GF-D8 (cell line): ENCODE results near the gene CALN1.
"Not testable (repeated sequence)": the region's sequence is repeated elsewhere in the genome, so short reads cannot be mapped to it uniquely, and the experiment has no call there.

ENCODE experiments used
- DNase-seq: peaks from one replicate; lab custom pipeline; 2025; lab: John Stamatoyannopoulos, UW

The CALN1 gene

DNA sequence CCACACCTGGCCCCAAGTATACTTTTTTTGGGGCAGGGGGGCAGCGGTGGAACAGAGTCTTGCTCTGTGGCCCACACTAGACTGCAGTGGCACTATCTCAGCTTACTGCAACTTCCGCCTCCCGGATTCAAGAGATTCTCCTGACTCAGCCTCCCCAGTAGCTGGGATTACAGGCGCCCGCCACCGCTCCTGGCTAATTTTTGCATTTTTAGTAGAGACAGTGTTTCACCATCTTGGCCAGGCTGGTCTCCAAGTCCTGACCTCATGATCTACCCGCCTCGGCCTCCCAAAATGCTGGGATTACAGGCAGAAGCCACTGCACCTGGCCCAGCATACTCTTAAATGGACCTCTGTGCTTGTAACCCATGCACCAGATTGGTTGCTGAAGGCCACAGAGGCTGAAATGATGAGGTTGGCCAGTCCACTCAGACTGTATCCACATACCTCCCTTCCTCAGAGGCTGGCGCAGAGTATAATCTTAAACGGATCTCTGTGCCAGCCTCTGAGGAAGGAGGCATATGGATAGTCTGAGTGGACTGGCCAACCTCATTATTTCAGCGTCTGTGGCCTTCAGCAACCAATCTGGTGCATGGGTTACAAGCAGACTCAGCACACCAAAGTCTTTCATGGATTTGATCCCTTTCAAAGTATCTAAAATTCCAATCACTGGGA is 3.0 kb downstream of the CALN1 start:
- no peak for DNase-seq

DNA sequence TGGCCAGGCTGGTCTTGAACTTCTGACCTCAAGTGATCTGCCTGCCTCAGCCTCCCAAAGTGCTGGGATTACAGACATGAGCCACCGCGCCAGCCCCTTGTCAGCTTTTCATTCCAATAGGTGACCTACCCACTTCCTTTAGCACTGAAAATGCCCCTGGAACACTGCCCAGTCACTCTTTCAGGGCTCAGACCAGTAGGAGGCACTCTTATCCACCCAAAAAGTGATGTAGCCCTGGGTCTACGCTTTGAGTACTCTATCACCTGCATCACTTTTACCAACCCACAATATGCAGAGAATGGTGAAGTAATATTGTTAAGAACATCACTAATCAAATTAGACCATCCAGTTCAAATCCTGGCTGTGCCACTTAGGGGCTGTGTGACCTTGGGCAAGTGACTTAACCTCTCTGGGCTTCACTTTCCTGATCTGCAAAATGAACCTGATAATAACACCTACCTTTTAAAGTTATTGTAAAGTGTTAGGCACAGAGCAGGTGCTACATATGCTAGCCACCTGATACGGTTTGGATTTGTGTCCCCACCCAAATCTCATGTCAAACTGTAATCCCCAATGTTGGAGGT is 5.2 kb downstream of the CALN1 start:
- DNase-seq: no peak

DNA sequence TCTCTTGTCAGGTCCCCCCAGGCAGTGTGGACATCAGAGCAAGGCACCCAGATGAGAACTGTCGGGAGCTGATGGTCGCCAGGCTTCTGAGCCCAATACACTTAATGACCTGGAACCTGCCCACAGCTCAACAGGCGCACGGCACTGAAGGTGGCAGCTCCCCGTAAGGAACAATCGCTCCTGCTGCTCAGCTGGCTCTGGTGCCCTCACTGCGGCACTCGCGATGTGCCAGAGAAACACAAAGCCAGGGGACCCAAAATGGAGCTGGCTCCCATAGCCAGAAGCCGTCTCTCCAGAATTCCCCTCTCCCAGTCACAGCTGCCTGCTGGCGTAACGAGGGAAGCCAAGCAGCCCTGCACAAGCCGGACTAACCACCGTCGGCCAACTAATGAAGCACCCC is 6.3 kb downstream of the CALN1 start:
- DNase-seq: no peak

DNA sequence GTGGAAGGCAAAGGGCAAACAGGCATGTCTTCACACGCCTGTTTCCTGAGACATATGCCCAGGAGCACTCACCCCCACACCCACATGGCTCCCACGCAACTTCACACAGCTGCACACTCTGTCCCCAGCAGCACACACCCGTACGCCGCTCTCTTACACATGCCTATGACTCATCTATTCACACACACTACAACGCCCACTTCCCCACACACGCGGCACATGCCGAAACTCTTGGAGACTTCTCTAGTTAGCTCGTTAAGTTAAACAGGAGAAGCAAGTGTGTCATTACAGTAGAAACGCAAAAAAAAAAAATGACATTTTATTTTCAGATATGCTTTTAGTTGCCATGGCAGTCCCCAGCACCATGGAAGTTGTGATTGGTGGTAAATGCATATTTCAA is 6.7 kb downstream of the CALN1 start:
- DNase-seq: no peak

GRCh38 chr7:72404743-72405142 is 7.4 kb downstream of the CALN1 start:
- no peak for DNase-seq

DNA sequence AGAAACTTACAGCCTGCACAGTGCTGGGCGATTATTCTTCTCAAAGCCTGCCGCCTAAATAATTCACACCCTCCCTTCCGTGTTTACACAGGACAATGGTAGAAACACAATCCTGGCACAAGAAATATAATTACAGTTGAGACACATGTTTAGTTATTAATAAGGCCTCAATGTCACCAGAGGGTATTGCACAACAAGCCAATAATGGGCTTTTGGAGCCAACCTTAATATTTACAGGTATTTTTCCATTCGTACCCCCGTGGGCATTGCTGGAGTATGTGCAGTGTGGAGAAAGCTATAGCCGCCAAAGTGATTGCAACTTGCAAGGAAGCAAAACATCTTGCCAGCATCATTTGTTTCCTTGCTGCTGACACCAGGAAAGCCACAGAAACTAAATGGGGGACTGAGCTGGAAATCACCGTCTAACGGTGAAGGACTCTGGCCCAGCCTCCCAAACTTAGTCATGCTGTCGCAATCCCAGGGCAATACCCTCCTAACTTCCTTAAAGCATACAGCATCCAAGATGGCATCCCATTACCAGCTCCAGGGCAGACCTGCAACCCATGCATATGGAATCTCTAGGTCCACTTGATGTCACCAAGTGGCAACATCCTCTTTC is 8.6 kb downstream of the CALN1 start:
- no peak for DNase-seq

- DNase-seq: no peak
Measured at GRCh38 chr7:72394016-72394415, 18.1 kb downstream of the CALN1 start.

GRCh38 chr7:72391821-72392377 is 20.2 kb downstream of the CALN1 start:
- DNase-seq: no peak

DNA sequence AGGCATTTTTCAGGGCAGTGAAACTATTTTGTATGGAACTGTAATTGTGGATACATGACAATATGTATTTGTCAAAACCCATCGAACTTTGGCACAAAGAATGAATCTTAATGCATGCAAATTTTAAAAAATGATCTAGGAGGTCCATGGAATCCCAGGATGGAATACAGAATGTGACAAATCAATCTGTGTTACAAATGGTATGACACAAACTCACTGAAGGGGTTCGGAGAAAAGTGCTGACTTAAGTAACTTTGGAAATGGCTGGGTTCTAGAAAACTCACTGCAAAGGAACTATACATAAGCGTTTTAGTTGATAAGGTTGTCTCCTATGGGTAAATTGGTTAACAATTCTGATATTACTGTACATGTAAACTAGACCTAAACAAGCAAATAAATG is 26.0 kb downstream of the CALN1 start:
- DNase-seq: no peak

DNA sequence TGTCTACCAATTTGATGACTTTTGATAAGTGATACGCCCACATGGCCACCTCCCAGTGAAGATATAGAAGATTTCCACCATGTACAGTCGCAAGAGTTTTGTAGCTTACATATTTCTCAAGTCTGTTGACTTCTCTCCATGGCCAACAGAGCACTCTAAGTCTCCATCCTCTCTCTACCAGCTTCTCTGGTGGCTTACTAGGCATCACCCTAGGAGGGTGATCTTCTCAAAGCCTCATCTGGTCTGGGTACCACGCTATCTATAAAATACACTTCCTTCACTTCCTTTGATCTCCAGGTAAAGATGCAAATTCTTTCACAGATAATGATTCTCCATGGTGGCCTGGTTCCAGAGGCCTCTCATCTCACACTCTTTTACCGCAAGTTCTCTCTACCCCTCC is 49.9 kb downstream of the CALN1 start:
- no peak for DNase-seq

DNA sequence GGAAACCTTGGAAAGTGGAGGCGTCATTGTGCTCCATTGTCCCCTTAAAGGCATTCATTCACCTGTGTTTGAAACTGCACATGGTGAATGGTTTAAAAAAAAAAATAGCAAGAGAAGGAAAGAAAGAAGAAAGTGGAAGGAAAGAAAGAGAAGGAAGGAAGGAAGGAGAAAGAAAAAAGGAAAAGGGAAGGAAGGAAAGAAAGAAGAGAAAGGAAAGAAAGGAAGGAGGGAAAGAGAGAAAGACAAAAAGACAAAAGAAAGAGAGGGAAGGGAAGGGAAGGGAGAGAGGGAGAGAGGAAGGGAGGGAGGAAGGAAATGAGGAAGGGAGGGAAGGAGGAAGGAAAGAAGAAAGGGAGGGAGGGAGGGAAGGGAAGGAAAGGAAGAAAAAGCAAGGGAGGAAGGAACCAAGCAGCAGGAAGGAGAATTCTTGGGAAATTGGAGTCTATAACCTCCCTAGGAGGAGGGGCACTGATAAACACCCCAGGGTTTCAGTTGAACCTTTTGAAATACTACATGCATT is 66.9 kb downstream of the CALN1 start:
- DNase-seq: no peak

GRCh38 chr7:72343991-72344390 is 68.1 kb downstream of the CALN1 start:
- DNase-seq: no peak

DNA sequence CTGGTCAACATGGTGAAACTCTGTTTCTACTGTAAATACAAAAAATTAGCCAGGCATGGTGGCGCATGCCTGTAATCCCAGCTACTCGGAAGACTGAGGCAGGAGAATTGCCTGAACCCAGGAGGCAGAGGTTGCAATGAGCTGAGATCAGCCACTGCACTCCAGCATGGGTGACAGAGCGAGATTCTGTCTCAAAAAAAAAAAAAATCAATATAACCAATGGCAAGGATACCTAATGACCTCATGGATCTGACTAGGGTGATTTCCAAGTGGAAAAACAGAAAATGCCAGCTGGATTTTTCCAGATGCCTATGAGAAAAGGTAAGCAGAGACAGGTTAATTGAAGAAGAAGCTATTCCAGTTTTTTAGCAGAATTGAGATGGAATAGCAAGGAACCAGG is 68.8 kb downstream of the CALN1 start:
- DNase-seq: not testable (repeated sequence)

DNA sequence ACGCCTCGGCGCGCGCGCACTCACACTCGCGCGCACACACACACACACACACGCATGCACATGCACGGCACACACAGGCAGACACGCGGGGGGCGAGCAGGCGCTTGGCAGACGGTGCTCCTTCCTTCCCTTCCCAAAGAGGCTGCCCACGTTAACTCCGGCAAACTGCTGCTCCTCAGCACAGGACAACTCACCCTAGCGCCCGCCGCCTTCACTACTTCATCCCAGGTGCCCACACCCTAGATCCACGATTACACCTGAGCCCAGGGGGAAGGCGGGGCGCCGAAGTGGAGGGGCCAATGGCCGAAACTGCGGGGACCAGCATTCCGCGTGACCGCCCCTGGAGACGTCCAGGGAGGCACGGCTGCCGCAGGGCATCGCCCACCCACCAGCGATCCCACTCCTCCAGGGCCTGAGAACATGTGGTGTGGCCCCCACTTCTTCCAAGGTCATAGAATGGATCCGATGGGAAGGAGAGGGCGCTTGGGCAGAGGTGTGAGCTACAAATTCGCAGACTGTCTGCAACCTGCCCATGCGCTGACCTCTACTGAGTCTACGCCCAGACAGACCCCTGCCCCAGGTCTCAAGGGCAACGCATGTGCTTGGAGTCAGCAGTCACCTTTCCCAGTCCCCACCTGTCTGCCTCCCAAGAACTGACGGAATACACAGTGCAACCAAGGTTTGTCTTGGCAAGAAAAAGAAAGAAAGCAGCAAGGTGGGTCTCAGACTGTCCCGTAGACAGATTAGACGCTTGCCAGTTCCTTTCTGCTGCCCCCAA is 74.6 kb downstream of the CALN1 start:
- no peak for DNase-seq

DNA sequence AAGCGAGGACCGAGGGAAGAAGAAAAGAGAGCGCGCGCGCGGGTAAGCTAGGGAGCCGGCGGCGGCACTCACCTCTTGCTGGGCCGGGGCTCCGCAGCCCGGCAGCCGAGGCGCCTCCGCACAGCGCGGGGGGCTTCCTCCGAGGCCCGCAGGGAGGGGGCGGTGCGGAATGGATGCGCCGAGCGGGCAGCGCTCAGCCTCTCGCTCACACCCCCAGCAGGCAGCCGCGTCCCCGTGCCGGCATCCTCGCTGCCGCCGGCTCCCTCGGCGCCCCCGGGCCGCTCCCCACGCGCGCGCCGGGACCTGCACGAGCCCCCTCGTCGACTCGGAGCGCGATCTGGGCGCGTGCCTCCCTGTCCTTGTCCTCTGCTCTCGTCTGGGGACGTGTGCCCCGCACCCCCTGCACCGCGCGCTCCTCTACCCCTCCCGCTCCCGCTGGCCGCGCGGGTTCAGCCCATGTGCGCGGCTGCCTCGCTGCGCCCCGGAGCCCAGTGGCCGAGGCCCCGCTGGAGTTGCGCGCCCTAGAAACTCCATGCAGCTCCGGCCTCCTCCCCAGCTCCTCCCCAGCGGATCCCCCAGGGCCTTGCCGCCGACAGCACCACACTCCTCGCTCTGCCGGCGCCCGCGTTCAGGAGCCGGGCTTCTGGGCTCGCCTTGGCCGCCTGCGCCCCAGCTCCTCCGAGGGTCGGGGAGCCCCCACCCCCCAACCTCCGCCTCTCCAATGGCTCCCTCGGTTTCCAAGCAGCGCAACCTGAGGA is 75.3 kb downstream of the CALN1 start:
- no peak for DNase-seq

DNA sequence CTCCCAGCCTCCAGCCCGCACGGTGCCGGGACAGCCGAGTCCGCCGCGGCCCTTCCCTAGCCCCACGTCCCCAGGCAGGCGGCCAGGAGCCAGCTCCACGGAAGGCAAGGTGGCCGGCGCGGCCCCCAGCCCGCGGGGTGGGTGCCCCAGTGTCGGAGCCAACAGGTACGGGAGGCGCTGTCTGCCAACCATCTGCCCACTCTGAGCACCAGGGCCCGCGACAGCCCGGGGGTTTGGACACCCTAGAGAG is 75.8 kb downstream of the CALN1 start:
- no peak for DNase-seq

DNA sequence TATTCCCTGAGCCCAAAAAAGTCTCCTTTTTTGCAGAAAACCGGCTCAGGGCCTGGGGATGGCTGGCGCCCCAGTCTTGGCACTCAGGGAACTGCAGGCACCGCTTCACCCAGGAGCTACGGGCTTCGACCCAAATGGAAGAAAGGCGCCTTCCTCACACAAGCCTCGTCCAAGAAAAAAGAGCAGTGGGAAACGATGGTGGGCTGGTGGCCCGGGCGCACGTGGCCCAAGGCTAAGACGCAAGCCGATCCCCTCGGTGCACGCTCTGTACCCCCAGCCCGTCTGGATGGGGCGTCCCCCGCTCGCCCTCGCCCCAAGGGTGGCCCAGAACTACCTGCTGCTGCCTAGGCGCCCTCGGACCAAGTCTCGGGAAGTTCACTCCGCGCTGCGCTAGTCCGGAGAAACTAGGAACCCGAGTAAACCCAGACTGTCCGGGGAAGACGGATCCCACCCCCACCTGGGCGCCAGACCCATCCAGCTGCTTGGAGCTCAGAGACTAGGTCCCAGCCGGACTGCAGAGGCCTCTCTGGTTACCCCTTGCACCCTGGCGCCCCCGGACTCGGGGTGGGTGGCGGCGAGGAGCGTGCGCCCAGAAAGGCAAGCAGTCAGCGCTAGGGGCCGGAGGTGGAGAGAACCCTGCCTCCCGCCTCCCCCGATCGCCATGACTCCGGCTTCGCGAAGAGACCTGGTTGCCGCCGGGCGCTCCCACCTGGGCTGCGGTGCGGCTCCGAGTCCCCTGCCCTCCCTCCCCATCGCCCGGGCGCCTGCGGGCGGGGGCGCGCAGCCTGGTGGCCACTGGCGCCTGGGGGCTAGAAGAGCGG is 76.4 kb downstream of the CALN1 start:
- DNase-seq: no peak

GRCh38 chr7:72334698-72335097 is 77.4 kb downstream of the CALN1 start:
- DNase-seq: no peak

GRCh38 chr7:72334066-72334465 is 78.1 kb downstream of the CALN1 start:
- DNase-seq: no peak

DNA sequence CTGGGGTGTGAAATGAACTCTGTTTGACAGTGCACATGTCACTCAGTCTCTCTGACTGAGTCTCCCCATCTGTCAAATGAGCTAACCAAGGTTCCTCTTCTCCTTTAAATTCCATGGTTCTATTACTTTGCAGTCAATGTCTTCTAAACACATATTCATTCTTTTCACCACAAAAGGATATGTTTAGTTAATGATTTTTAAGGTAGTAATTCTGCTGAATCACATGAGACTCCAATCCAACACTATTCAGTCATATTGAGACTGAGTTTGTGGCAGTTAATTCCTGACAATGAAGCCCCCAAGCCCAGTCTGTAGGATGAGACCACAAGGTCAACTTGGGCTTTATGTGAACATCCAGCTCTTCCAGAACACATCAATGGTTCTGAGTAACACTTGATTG is 85.3 kb downstream of the CALN1 start:
- DNase-seq: no peak

GRCh38 chr7:72326365-72326764 is 85.8 kb downstream of the CALN1 start:
- no peak for DNase-seq
